DMS 273 (cell line): ENCODE data around the gene PRAMEF12.
"Not testable (repeated sequence)": the region's sequence is repeated elsewhere in the genome, so short reads cannot be mapped to it uniquely, and the experiment has no call there.

ENCODE experiments used
- DNase-seq: peaks from one replicate; lab custom pipeline; 2025; ENCODE audit not compliant: unreplicated experiment; lab: John Stamatoyannopoulos, UW

PRAMEF12 gene

GRCh38 chr1:12773438-12773837, at the start of gene PRAMEF12:
TSS of gene PRAMEF12 (plus strand) at chr1:12773738. CDS start at chr1:12774868, 1,130 bp downstream.
- no peak for DNase-seq

- DNase-seq = no peak
These were observed 45.1 kb upstream of the PRAMEF12 start for GRCh38 chr1:12728391-12728790.

- no peak for DNase-seq
These were observed 43.4 kb upstream of the PRAMEF12 start for GRCh38 chr1:12730156-12730555.

GRCh38 chr1:12731084-12731483, 42.5 kb upstream of the PRAMEF12 start:
- DNase-seq = not testable (repeated sequence)

GRCh38 chr1:12734651-12735050, 38.9 kb upstream of the PRAMEF12 start:
- no peak for DNase-seq

- DNase-seq = no peak
These were observed 34.6 kb upstream of the PRAMEF12 start for GRCh38 chr1:12738934-12739333.

- no peak for DNase-seq
These were observed 33.9 kb upstream of the PRAMEF12 start for GRCh38 chr1:12739613-12740012.

GRCh38 chr1:12741946-12742345, 31.6 kb upstream of the PRAMEF12 start:
- DNase-seq = no peak

GRCh38 chr1:12745126-12745991, 28.2 kb upstream of the PRAMEF12 start:
- DNase-seq = no peak

GRCh38 chr1:12745992-12746323, 27.6 kb upstream of the PRAMEF12 start, which contains the start of gene CFAP107:
TSS of gene CFAP107 (plus strand) at chr1:12746200. CDS start at chr1:12746431, 231 bp downstream.
- DNase-seq = no peak

GRCh38 chr1:12748778-12749355, 24.7 kb upstream of the PRAMEF12 start:
- no peak for DNase-seq

- DNase-seq = no peak
These were observed 18.8 kb upstream of the PRAMEF12 start for GRCh38 chr1:12754738-12755137.

- DNase-seq = no peak
These were observed 17.3 kb upstream of the PRAMEF12 start for GRCh38 chr1:12756273-12756672.

- DNase-seq = no peak
These were observed 16.6 kb upstream of the PRAMEF12 start for GRCh38 chr1:12756768-12757413.

GRCh38 chr1:12757836-12758235, 15.7 kb upstream of the PRAMEF12 start:
- no peak for DNase-seq

- peak; percentile 36 for DNase-seq
These were observed 13.2 kb upstream of the PRAMEF12 start for GRCh38 chr1:12760256-12760795.

- no peak for DNase-seq
These were observed 11.8 kb upstream of the PRAMEF12 start for GRCh38 chr1:12761781-12762180.

GRCh38 chr1:12762766-12763165, 10.8 kb upstream of the PRAMEF12 start:
- DNase-seq = no peak

- DNase-seq = no peak
These were observed 10.1 kb upstream of the PRAMEF12 start for GRCh38 chr1:12763479-12763878.

GRCh38 chr1:12764016-12764415, 9.5 kb upstream of the PRAMEF12 start:
- DNase-seq = no peak

GRCh38 chr1:12769031-12769430, 4.5 kb upstream of the PRAMEF12 start:
- no peak for DNase-seq
